HepG2 (cell line): Measurements from ENCODE around the gene PPARA. TPM values are rescaled to one million over a fixed set of nuclear protein-coding genes. Genes with fewer than 3 reads are reported as not detected.
A peak's percentile ranks its signal among the peaks of the same experiment; 100 is the strongest.

Experiments used
- ARID4A ChIP-seq: sonication (generic); formaldehyde crosslinking; IDR thresholded peaks from 2 replicates; pipeline ENCODE4 v1.5.0; 2020; ENCODE audit warnings: mild to moderate bottlenecking, missing genetic modification reagents, borderline replicate concordance
- BORCS8-MEF2B ChIP-seq: sonication (generic); formaldehyde crosslinking; IDR thresholded peaks from 2 replicates; pipeline ENCODE4 v1.8.0; 2022; ENCODE audit warnings: mild to moderate bottlenecking, missing genetic modification reagents
- CCDC6 ChIP-seq: sonication (generic); formaldehyde crosslinking; IDR thresholded peaks from 2 replicates; pipeline ENCODE4 v1.8.1; 2022; ENCODE audit warnings: mild to moderate bottlenecking, missing genetic modification reagents, moderate library complexity
- CERS6 ChIP-seq: sonication (generic); formaldehyde crosslinking; IDR thresholded peaks from 2 replicates; pipeline ENCODE4 v1.5.0; 2020; ENCODE audit warnings: missing genetic modification reagents
- HNRNPK ChIP-seq: fragments of 200-400 bp; formaldehyde crosslinking; IDR thresholded peaks from 2 replicates; pipeline ENCODE4 v1.6.1; 2018; ENCODE audit warnings: low read length, low read depth, moderate library complexity, mild to moderate bottlenecking; ENCODE audit not compliant: poor library complexity, severe bottlenecking
- IRX3 ChIP-seq: sonication (generic); formaldehyde crosslinking; IDR thresholded peaks from 2 replicates; pipeline ENCODE4 v1.8.1; 2023; ENCODE audit warnings: mild to moderate bottlenecking, low read depth, missing genetic modification reagents, borderline replicate concordance
- KAT8 ChIP-seq: IDR thresholded peaks from 2 replicates; pipeline ENCODE4 v1.6.1; 2016; ENCODE audit warnings: missing genetic modification reagents, missing compliant biosample characterization
- KDM1A ChIP-seq: IDR thresholded peaks from 2 replicates; pipeline ENCODE4 v1.6.1; 2016; ENCODE audit warnings: missing compliant biosample characterization
- MAFK ChIP-seq, 2 experiments: IDR thresholded peaks in 1 of 2; conservative IDR thresholded peaks in 1 of 2; 2 replicates each; pipeline ENCODE4 v1.6.1; 2011; ENCODE audit warnings: improper control_type of control experiment in 2 of 2, low read length in 2 of 2
- MED8 ChIP-seq: sonication (generic); formaldehyde crosslinking; IDR thresholded peaks from 2 replicates; pipeline ENCODE4 v1.8.1; 2023; ENCODE audit warnings: mild to moderate bottlenecking, missing genetic modification reagents; ENCODE audit not compliant: insufficient replicate concordance
- POLR2G ChIP-seq: fragments of 200-400 bp; formaldehyde crosslinking; IDR thresholded peaks from 2 replicates; pipeline ENCODE4 v1.6.1; 2018; ENCODE audit warnings: mild to moderate bottlenecking, low read depth, low read length, moderate library complexity
- PREB ChIP-seq: sonication (generic); formaldehyde crosslinking; IDR thresholded peaks from 2 replicates; pipeline ENCODE4 v1.4.0; 2020; ENCODE audit warnings: missing genetic modification reagents
- RFXAP ChIP-seq: sonication (generic); formaldehyde crosslinking; IDR thresholded peaks from 2 replicates; pipeline ENCODE4 v1.4.0; 2020; ENCODE audit warnings: missing genetic modification reagents, borderline replicate concordance
- SIX1 ChIP-seq: sonication (generic); formaldehyde crosslinking; IDR thresholded peaks from 2 replicates; pipeline ENCODE4 v1.4.0; 2020; ENCODE audit warnings: missing genetic modification reagents, borderline replicate concordance
- ZBTB43 ChIP-seq: sonication (generic); formaldehyde crosslinking; conservative IDR thresholded peaks from 2 replicates; pipeline ENCODE4 v1.4.0; 2020; ENCODE audit warnings: missing genetic modification reagents
- ZFP37 ChIP-seq: sonication (generic); formaldehyde crosslinking; IDR thresholded peaks from 2 replicates; pipeline ENCODE4 v1.4.0; 2020; ENCODE audit warnings: missing genetic modification reagents, borderline replicate concordance
- ZIK1 ChIP-seq: sonication (generic); formaldehyde crosslinking; IDR thresholded peaks from 2 replicates; pipeline ENCODE4 v1.5.0; 2020; ENCODE audit warnings: mild to moderate bottlenecking, low read depth, missing genetic modification reagents, borderline replicate concordance
- ZNF543 ChIP-seq: sonication (generic); formaldehyde crosslinking; IDR thresholded peaks from 2 replicates; pipeline ENCODE4 v1.4.0; 2020; ENCODE audit warnings: mild to moderate bottlenecking, missing genetic modification reagents
- ZNF563 ChIP-seq: sonication (generic); formaldehyde crosslinking; IDR thresholded peaks from 2 replicates; pipeline ENCODE4 v1.8.0; 2022; ENCODE audit warnings: mild to moderate bottlenecking, moderate library complexity, missing genetic modification reagents
- ZNF713 ChIP-seq: sonication (generic); formaldehyde crosslinking; IDR thresholded peaks from 2 replicates; pipeline ENCODE4 v1.4.0; 2020; ENCODE audit warnings: mild to moderate bottlenecking, missing genetic modification reagents
- ZNF740 ChIP-seq: sonication (generic); formaldehyde crosslinking; IDR thresholded peaks from 2 replicates; pipeline ENCODE4 v1.4.0; 2020; ENCODE audit warnings: missing genetic modification reagents
- polyA plus RNA-seq, 8 experiments: library from polyadenylated mRNA; depleted of rRNA in 3 of 8; stranded (reverse) in 7 of 8; unstranded in 1 of 8; fragments of >200 nt; fragmentation: Illumina TruSeq in 4 of 8; extraction: Trizol in 4 of 8; gene quantifications; 2 replicates each; pipeline versions ENCODE4 v1.2.1 to v1.2.3, GENCODE V29; 2011 to 2016; ENCODE audit warnings: low read depth in 4 of 8, missing spikeins in 1 of 8, mixed read lengths in 1 of 8; ENCODE audit not compliant: insufficient read depth in 1 of 8
- total RNA-seq, 5 experiments: library from RNA; depleted of rRNA; stranded (reverse); fragments of >200 nt; fragmentation: Illumina TruSeq; extraction: Trizol; gene quantifications; 2 replicates each; pipeline ENCODE4 v1.2.3, GENCODE V29; 2016; ENCODE audit warnings: low read depth in 1 of 5

Gene PPARA
- total and polyA plus RNA-seq, 2 of the 13 experiments (the other 11 are each of a cell fraction or from before 2014, with no cell fraction given) = 18.2 to 24.7 TPM

- TF ChIP-seq ARID4A (CRISPR knock-in tag) (peak; percentile 90), MAFK (conservative IDR thresholded peaks at IDR 0.05 in 1 of 2, IDR thresholded peaks at IDR 0.05 in 1 of 2; ENCODE audit: low read length in 2 of 2) (no peak), ZNF563 (CRISPR knock-in tag) (peak; percentile 92), POLR2G (peak; percentile 91), CCDC6 (CRISPR knock-in tag) (peak; percentile 91), KAT8 (peak; percentile 72), ZNF740 (peak; percentile 51; the same call in 1 of the 2 replicates), ZNF543 (CRISPR knock-in tag) (peak; percentile 92), ZBTB43 (peak; percentile 82), KDM1A (no peak), PREB (CRISPR knock-in tag) (no peak; the same call in 1 of the 2 replicates), ZNF713 (peak; percentile 88; the same call in 1 of the 2 replicates), HNRNPK (peak; percentile 55), SIX1 (CRISPR knock-in tag) (no peak), RFXAP (CRISPR knock-in tag) (peak; percentile 75), BORCS8-MEF2B (0 out of 2 replicates have a peak, but pooled peaks have one; percentile 39), IRX3 (CRISPR knock-in tag) (peak; percentile 21; the same call in 1 of the 2 replicates), CERS6 (CRISPR knock-in tag) (peak; percentile 45; the same call in 1 of the 2 replicates), MED8 (CRISPR knock-in tag) (peak; percentile 81), ZFP37 (0 out of 2 replicates have a peak, but pooled peaks have one; percentile 74), ZIK1 (CRISPR knock-in tag) (peak; percentile 90)
Observed at GRCh38 chr22:46250035-46250782, 99.9 kb downstream of the PPARA start, which contains the start of gene CDPF1 (continued).
